Gastrocnemius medialis (tissue), 4 donors: ENCODE data around the gene GPRIN2.

Source experiments
- CTCF ChIP-seq, 5 experiments: fragments of 450-650 bp in 3 of 5; fragments of 200-600 bp in 2 of 5; sonication (generic) in 2 of 5; IDR thresholded peaks in 4 of 5; conservative IDR thresholded peaks in 1 of 5; 1 replicate in 4 of 5; 2 replicates in 1 of 5; pipeline ENCODE4 v1.5.1; 2016 to 2019; ENCODE audit warnings: antibody characterized with exemption in 5 of 5, mild to moderate bottlenecking in 3 of 5, moderate library complexity in 3 of 5
- POLR2A ChIP-seq, 2 donors: fragments of 450-650 bp; IDR thresholded peaks; one replicate each; pipeline ENCODE4 v1.6.1; 2017; ENCODE audit warnings: antibody characterized with exemption in 2 of 2, mild to moderate bottlenecking in 2 of 2, moderate library complexity in 2 of 2

GRCh38 chr10:46559231-46559671, 2.8 kb upstream of the GPRIN2 start:
- TF ChIP-seq POLR2A (IDR thresholded peaks at IDR 0.05), result no peak
- no peak for TF ChIP-seq CTCF (IDR thresholded peaks at IDR 0.05 in 4 of 5, conservative IDR thresholded peaks at IDR 0.05 in 1 of 5)
